Endometrial microvascular endothelial cells (primary cell): Measurements from ENCODE around the gene KLHL3. TPM values are rescaled to one million over a fixed set of nuclear protein-coding genes. Genes with fewer than 3 reads are reported as not detected.

Source experiments
- in situ Hi-C: cut with HindIII; loops from 2 replicates; pipeline ENCODE4 v1.10.0; 2017; ENCODE audit warnings: low sequenced_read_pairs, low pct_unique_long_range_greater_than_20kb; ENCODE audit errors: inconsistent ontology term
- total RNA-seq: library from RNA; depleted of rRNA; stranded (reverse); fragments of >200 nt; gene quantifications from one replicate; pipeline ENCODE4 v1.2.3, GENCODE V29; 2015; ENCODE audit errors: inconsistent ontology term

Gene KLHL3
- total RNA-seq, 1 donor from 2014 or later, result 1.6 TPM

GRCh38 chr5:137688210-137688840 lies 47.6 kb downstream of the KLHL3 start:
- in situ Hi-C loops, result no loop called here

- in situ Hi-C loops, result no loop called here
Observed at GRCh38 chr5:137684761-137685160, 51.1 kb downstream of the KLHL3 start.

- in situ Hi-C loops, result no loop called here
Observed at GRCh38 chr5:137681191-137681590, 54.7 kb downstream of the KLHL3 start.

- in situ Hi-C loops, result no loop called here
Observed at GRCh38 chr5:137679910-137680309, 56.0 kb downstream of the KLHL3 start.

GRCh38 chr5:137679195-137679594 lies 56.7 kb downstream of the KLHL3 start:
- in situ Hi-C loops, result no loop called here

GRCh38 chr5:137672881-137673280 lies 63.0 kb downstream of the KLHL3 start:
- in situ Hi-C loops, result no loop called here

GRCh38 chr5:137672001-137672400 lies 63.9 kb downstream of the KLHL3 start:
- in situ Hi-C loops, result no loop called here

- in situ Hi-C loops, result no loop called here
Observed at GRCh38 chr5:137669811-137670210, 66.1 kb downstream of the KLHL3 start.

GRCh38 chr5:137668637-137669036 lies 67.3 kb downstream of the KLHL3 start:
- in situ Hi-C loops, result no loop called here

- in situ Hi-C loops, result no loop called here
Observed at GRCh38 chr5:137667341-137667740, 68.5 kb downstream of the KLHL3 start.

GRCh38 chr5:137666901-137667300 lies 69.0 kb downstream of the KLHL3 start:
- in situ Hi-C loops, result no loop called here

GRCh38 chr5:137666461-137666850 lies 69.4 kb downstream of the KLHL3 start:
- in situ Hi-C loops, result no loop called here

- in situ Hi-C loops, result no loop called here
Observed at GRCh38 chr5:137665678-137666460, 70.0 kb downstream of the KLHL3 start.

GRCh38 chr5:137660349-137660817 lies 75.5 kb downstream of the KLHL3 start:
- in situ Hi-C loops, result no loop called here

- in situ Hi-C loops, result no loop called here
Observed at GRCh38 chr5:137659209-137659608, 76.7 kb downstream of the KLHL3 start.

GRCh38 chr5:137658324-137658723 lies 77.6 kb downstream of the KLHL3 start:
- in situ Hi-C loops, result no loop called here

- in situ Hi-C loops, result no loop called here
Observed at GRCh38 chr5:137657073-137657472, 78.8 kb downstream of the KLHL3 start.

- in situ Hi-C loops, result no loop called here
Observed at GRCh38 chr5:137656558-137656957, 79.3 kb downstream of the KLHL3 start.

GRCh38 chr5:137651022-137651421 lies 84.9 kb downstream of the KLHL3 start:
- in situ Hi-C loops, result no loop called here

- in situ Hi-C loops, result no loop called here
Observed at GRCh38 chr5:137649228-137649935, 86.5 kb downstream of the KLHL3 start.
